Keratinocyte (primary cell): Measurements from ENCODE around the gene NRP2.

Experiments
- EZH2 ChIP-seq: IDR thresholded peaks from one replicate; pipeline ENCODE4 v1.6.1; 2012; ENCODE audit warnings: inconsistent platforms, mild to moderate bottlenecking, low read length, moderate library complexity
- TF ChIP-seq, protein P1 (sequence below), 3 experiments: IDR thresholded peaks in 1 of 3; conservative IDR thresholded peaks in 1 of 3; optimal IDR thresholded peaks in 1 of 3; 2 replicates in 2 of 3; 3 replicates in 1 of 3; pipeline versions ENCODE3 to v1.5.1; 2011; ENCODE audit warnings: low read length in 3 of 3, mild to moderate bottlenecking in 3 of 3, moderate library complexity in 2 of 3, control low read depth in 1 of 3, inconsistent platforms in 1 of 3; ENCODE audit not compliant: insufficient read depth in 2 of 3; ENCODE audit errors: extremely low read depth in 1 of 3

DNA sequence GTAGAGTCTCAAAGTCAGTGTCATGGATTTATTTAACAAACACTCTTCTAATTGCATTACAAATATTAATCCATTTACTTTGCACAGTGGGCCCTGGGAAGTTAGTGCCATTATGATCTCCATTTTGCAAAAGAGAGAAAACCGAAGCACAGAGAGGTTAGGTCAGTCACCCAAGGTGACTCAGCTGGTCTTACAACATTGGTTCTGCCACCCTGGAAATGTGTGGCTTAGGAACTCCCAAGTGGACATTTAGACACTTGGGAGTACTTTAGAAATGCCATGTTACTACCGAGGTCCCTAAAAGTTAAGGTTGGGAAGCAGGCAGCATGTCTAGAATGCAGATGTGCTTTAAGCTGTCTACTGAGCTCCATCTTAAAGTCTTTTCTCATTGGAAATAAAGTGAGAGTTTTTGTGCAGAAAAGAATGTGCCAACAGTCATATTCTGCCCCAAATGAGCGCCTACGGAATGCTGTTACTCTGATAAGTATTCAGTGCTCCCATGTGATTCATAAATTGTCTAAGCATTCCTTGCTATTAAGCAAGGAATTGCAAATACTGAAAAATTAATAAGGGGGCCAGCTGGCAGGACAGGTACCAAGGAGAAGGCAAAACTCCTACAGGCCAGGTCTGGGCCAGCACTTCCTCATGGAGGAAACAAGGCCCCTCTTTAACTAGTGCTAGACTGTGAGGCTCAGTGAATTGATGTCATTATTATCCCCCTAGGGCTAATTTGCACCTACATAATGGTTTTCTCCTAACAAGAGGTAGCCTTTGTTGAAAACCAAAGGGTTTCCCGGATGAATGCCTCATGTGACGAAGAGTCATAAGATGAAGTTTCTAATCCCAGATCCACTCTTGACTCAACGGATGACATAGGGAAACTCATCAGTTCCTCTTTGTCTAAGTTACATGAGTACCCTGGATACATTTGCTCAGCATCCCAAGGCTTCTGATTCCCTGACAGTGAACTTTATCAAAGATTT, 16.3 kb downstream of the NRP2 start:
- TF ChIP-seq, protein P1, sequence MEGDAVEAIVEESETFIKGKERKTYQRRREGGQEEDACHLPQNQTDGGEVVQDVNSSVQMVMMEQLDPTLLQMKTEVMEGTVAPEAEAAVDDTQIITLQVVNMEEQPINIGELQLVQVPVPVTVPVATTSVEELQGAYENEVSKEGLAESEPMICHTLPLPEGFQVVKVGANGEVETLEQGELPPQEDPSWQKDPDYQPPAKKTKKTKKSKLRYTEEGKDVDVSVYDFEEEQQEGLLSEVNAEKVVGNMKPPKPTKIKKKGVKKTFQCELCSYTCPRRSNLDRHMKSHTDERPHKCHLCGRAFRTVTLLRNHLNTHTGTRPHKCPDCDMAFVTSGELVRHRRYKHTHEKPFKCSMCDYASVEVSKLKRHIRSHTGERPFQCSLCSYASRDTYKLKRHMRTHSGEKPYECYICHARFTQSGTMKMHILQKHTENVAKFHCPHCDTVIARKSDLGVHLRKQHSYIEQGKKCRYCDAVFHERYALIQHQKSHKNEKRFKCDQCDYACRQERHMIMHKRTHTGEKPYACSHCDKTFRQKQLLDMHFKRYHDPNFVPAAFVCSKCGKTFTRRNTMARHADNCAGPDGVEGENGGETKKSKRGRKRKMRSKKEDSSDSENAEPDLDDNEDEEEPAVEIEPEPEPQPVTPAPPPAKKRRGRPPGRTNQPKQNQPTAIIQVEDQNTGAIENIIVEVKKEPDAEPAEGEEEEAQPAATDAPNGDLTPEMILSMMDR (optimal IDR thresholded peaks at IDR 0.05 in 1 of 3, IDR thresholded peaks at IDR 0.05 in 1 of 3, conservative IDR thresholded peaks at IDR 0.05 in 1 of 3; ENCODE audit: extremely low read depth in 1 of 3, insufficient read depth in 2 of 3, low read length in 3 of 3), result no peak
- no peak for TF ChIP-seq EZH2
